H9 (cell line): ENCODE measurements around the gene TCP10L. TPM values are rescaled to one million over a fixed set of nuclear protein-coding genes. Genes with fewer than 3 reads are reported as not detected.

Experiments
- DNase-seq: peaks from one replicate; pipeline ENCODE4 v3.0.0-alpha.2; 2017
- H2AFZ ChIP-seq: one replicate; pipeline ENCODE4 v1.6.1; 2013; ENCODE audit warnings: mild to moderate bottlenecking, low read length, control low read depth, moderate library complexity
- H2AK5ac ChIP-seq: 2 replicates; pipeline ENCODE4 v1.6.1; 2013; ENCODE audit warnings: low read length, control low read depth, mixed read lengths; ENCODE audit not compliant: insufficient read length
- H2BK120ac ChIP-seq: one replicate; pipeline ENCODE4 v1.6.1; 2013; ENCODE audit warnings: low read depth, mild to moderate bottlenecking, low read length, control low read depth, inconsistent platforms; ENCODE audit not compliant: poor library complexity, severe bottlenecking
- H2BK12ac ChIP-seq: 2 replicates; pipeline ENCODE4 v1.6.1; 2013; ENCODE audit warnings: low read length, control low read depth, mixed read lengths, low read depth; ENCODE audit not compliant: insufficient read length
- H2BK15ac ChIP-seq: 2 replicates; pipeline ENCODE4 v1.6.1; 2013; ENCODE audit warnings: low read depth, low read length, control low read depth
- H2BK20ac ChIP-seq: one replicate; pipeline ENCODE4 v1.6.1; 2013; ENCODE audit warnings: low read depth, mild to moderate bottlenecking, low read length, control low read depth, inconsistent platforms; ENCODE audit not compliant: poor library complexity, severe bottlenecking
- H2BK5ac ChIP-seq: 2 replicates; pipeline ENCODE4 v1.6.1; 2013; ENCODE audit warnings: low read length, control low read depth, mixed read lengths; ENCODE audit not compliant: insufficient read length
- H3K14ac ChIP-seq: 2 replicates; pipeline ENCODE4 v1.6.1; 2013; ENCODE audit warnings: low read length, control low read depth; ENCODE audit not compliant: insufficient read depth
- H3K18ac ChIP-seq: 2 replicates; pipeline ENCODE4 v1.6.1; 2013; ENCODE audit warnings: low read depth, mild to moderate bottlenecking, mixed read lengths, low read length, control low read depth; ENCODE audit not compliant: insufficient read length
- H3K23ac ChIP-seq: 2 replicates; pipeline ENCODE4 v1.6.1; 2013; ENCODE audit warnings: low read length, control low read depth, mixed read lengths, low read depth; ENCODE audit not compliant: insufficient read length
- H3K23me2 ChIP-seq: 2 replicates; pipeline ENCODE4 v1.6.1; 2013; ENCODE audit warnings: low read depth, mild to moderate bottlenecking, mixed read lengths, low read length, control low read depth; ENCODE audit not compliant: insufficient read length, poor library complexity, severe bottlenecking
- H3K27ac ChIP-seq: 2 replicates; pipeline ENCODE4 v1.5.1; 2013; ENCODE audit warnings: low read length, control low read depth, mixed read lengths, low read depth; ENCODE audit not compliant: insufficient read length
- H3K27me3 ChIP-seq: 2 replicates; pipeline ENCODE4 v1.6.1; 2013; ENCODE audit warnings: low read length, control low read depth, inconsistent platforms; ENCODE audit not compliant: insufficient read depth
- H3K4ac ChIP-seq: 2 replicates; pipeline ENCODE4 v1.6.1; 2013; ENCODE audit warnings: low read depth, mild to moderate bottlenecking, control low read depth, inconsistent platforms, low read length, moderate library complexity
- H3K4me1 ChIP-seq: 2 replicates; pipeline ENCODE4 v1.6.1; 2013; ENCODE audit warnings: low read length, control low read depth, inconsistent platforms; ENCODE audit not compliant: insufficient read depth
- H3K4me2 ChIP-seq: 2 replicates; pipeline ENCODE4 v1.6.1; 2013; ENCODE audit warnings: low read length, control low read depth, mixed read lengths; ENCODE audit not compliant: insufficient read length, insufficient read depth
- H3K56ac ChIP-seq: 2 replicates; pipeline ENCODE4 v1.6.1; 2013; ENCODE audit warnings: low read depth, mild to moderate bottlenecking, mixed read lengths, low read length, control low read depth; ENCODE audit not compliant: insufficient read length
- H3K79me1 ChIP-seq: 2 replicates; pipeline ENCODE4 v1.6.1; 2013; ENCODE audit warnings: low read depth, mild to moderate bottlenecking, moderate library complexity, low read length, control low read depth, inconsistent platforms; ENCODE audit not compliant: insufficient read depth, poor library complexity, severe bottlenecking
- H3K79me2 ChIP-seq: 2 replicates; pipeline ENCODE4 v1.6.1; 2013; ENCODE audit warnings: low read length, control low read depth, inconsistent platforms; ENCODE audit not compliant: insufficient read depth
- H3K9ac ChIP-seq: 2 replicates; pipeline ENCODE4 v1.6.1; 2013; ENCODE audit warnings: low read length, control low read depth, mixed read lengths; ENCODE audit not compliant: insufficient read length; ENCODE audit errors: extremely low read depth
- H3K9me3 ChIP-seq: one replicate; pipeline ENCODE4 v1.6.1; 2013; ENCODE audit warnings: low read depth, low read length, inconsistent platforms; ENCODE audit not compliant: control insufficient read depth
- H3T11ph ChIP-seq: one replicate; pipeline ENCODE4 v1.6.1; 2013; ENCODE audit warnings: mild to moderate bottlenecking, low read length, control low read depth, inconsistent platforms
- H4K20me1 ChIP-seq: one replicate; pipeline ENCODE4 v1.6.1; 2013; ENCODE audit not compliant: control insufficient read depth, insufficient read length, insufficient read depth
- H4K5ac ChIP-seq: 2 replicates; pipeline ENCODE4 v1.6.1; 2013; ENCODE audit warnings: low read depth, mild to moderate bottlenecking, mixed read lengths, low read length, control low read depth; ENCODE audit not compliant: insufficient read length
- H4K8ac ChIP-seq: replicated peaks from 2 replicates; pipeline ENCODE4 v1.6.1; 2013; ENCODE audit warnings: low read length, control low read depth, mixed read lengths, low read depth; ENCODE audit not compliant: insufficient read length
- H4K91ac ChIP-seq: 2 replicates; pipeline ENCODE4 v1.6.1; 2013; ENCODE audit warnings: low read depth, mild to moderate bottlenecking, moderate library complexity, mixed read lengths, low read length, control low read depth; ENCODE audit not compliant: insufficient read length
- H3K27ac Mint-ChIP-seq, 3 experiments: 2 replicates in 2 of 3; 3 replicates in 1 of 3; pipeline ENCODE4 v1.8.0; 2020 to 2021; ENCODE audit warnings: mixed read lengths in 3 of 3, mild to moderate bottlenecking in 1 of 3, moderate library complexity in 1 of 3
- H3K27me3 Mint-ChIP-seq: 2 replicates; pipeline ENCODE4 v1.8.0; 2021; ENCODE audit warnings: low read depth, mild to moderate bottlenecking, moderate library complexity, mixed read lengths
- H3K36me3 Mint-ChIP-seq, 3 experiments: 2 replicates in 2 of 3; 3 replicates in 1 of 3; pipeline ENCODE4 v1.8.0; 2020 to 2021; ENCODE audit warnings: low read depth in 3 of 3, mixed read lengths in 3 of 3; ENCODE audit not compliant: insufficient read depth in 1 of 3
- H3K4me1 Mint-ChIP-seq, 2 experiments: 2 replicates each; pipeline ENCODE4 v1.8.0; 2020; ENCODE audit warnings: mixed read lengths in 2 of 2
- H3K4me3 Mint-ChIP-seq, 2 experiments: 2 replicates in 1 of 2; 3 replicates in 1 of 2; pipeline ENCODE4 v1.8.0; 2020 to 2021; ENCODE audit warnings: mild to moderate bottlenecking in 2 of 2, mixed read lengths in 2 of 2, moderate library complexity in 1 of 2
- H3K9me3 Mint-ChIP-seq, 2 experiments: 2 replicates in 1 of 2; 3 replicates in 1 of 2; pipeline ENCODE4 v1.8.0; 2020; ENCODE audit warnings: mild to moderate bottlenecking in 2 of 2, mixed read lengths in 2 of 2, moderate library complexity in 1 of 2
- CTCF ChIP-seq: fragments of 200-600 bp; sonication (generic); conservative IDR thresholded peaks from 3 replicates; pipeline ENCODE4 v1.8.0; 2021; ENCODE audit warnings: antibody characterized with exemption, mild to moderate bottlenecking
- WGBS: extraction: QIAGEN DNeasy Blood & Tissue Kit; methylation state at CpG from one replicate; pipeline ENCODE4 v1.1.7; 2013; ENCODE audit warnings: missing lambda C conversion rate, low lambda C conversion rate, mixed read lengths; ENCODE audit not compliant: insufficient read length; ENCODE audit errors: extremely low coverage; 5-methylcytosine and 5-hydroxymethylcytosine counted together
- total RNA-seq: library from RNA; stranded (reverse); gene quantifications from 2 replicates; pipeline ENCODE4 v1.2.1, GENCODE V29; 2021

The TCP10L gene
- total RNA-seq, 1 experiment from 2014 or later: 5.1 TPM

- Mint-ChIP-seq H3K27ac (no peak overlapping the region), H3K9me3 (no peaks in the 10 kb centered on the region), H3K27me3 (no peaks in the 10 kb centered on the region), H3K4me3 (no peak overlapping the region), H3K4me1 (peaks cover 8 to 9% of the 10 kb centered on the region in 2 experiments), H3K36me3 (no peaks in the 10 kb centered on the region)
- Histone ChIP-seq H3K23ac (no peak overlapping the region), H3K27ac (no peak overlapping the region), H2BK120ac (no peak overlapping the region), H3T11ph (no peak overlapping the region), H3K56ac (no peak overlapping the region), H4K5ac (no peak overlapping the region), H2BK20ac (no peak overlapping the region), H3K4ac (no peak overlapping the region), H3K14ac (no peak overlapping the region), H3K79me2 (no peaks in the 10 kb centered on the region), H3K9ac (no peak overlapping the region), H3K23me2 (no peaks in the 10 kb centered on the region), H2BK12ac (no peak overlapping the region), H4K20me1 (no peaks in the 10 kb centered on the region), H3K18ac (no peak overlapping the region), H3K79me1 (no peaks in the 10 kb centered on the region), H4K8ac (no peak overlapping the region), H2AK5ac (no peak overlapping the region), H2AFZ (no peak overlapping the region), H2BK15ac (no peak overlapping the region), H3K9me3 (no peaks in the 10 kb centered on the region), H2BK5ac (no peak overlapping the region), H3K4me1 (no peaks in the 10 kb centered on the region), H3K4me2 (no peak overlapping the region), H3K27me3 (no peaks in the 10 kb centered on the region), H4K91ac (no peak overlapping the region)
- no peak for TF ChIP-seq CTCF
- no peak for DNase-seq
- no CpG with 5 or more reads among the region's 4 CpGs for WGBS
Measured at GRCh38 chr21:32547018-32547417, 38.3 kb downstream of the TCP10L start.
